SK-N-MC (cell line): ENCODE measurements around the gene SUPT6H.

Source experiments
- EZH2 ChIP-seq: fragments of 200-600 bp; sonication (generic); IDR thresholded peaks from one replicate; pipeline ENCODE4 v1.6.1; 2017; ENCODE audit warnings: antibody characterized with exemption
- POLR2AphosphoS5 ChIP-seq: IDR thresholded peaks from 2 replicates; pipeline ENCODE4 v1.6.1; 2012; ENCODE audit warnings: mild to moderate bottlenecking, low read depth, low read length, borderline replicate concordance

DNA sequence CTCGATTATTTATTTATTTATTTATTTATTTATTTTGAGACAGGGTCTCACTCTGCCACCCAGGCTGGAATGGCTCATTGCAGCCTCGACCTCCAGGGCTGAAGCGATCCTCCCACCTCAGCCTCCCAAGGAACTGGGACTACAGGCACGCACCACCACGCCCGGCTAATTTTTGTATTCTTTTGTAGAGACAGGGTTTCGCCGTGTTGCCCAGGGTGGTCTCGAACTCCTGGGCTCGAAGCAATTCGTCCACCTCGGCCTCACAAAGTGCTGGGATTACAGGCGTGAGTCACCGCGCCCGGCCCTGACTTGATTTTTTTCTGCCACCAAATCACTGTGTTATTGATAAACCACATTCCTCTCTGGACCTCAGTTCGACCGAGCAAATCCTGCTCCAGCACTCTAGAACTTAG is 57.0 kb downstream of the SUPT6H start:
- TF ChIP-seq POLR2AphosphoS5 = no peak
- TF ChIP-seq EZH2 = no peak
